Endothelial cell of hepatic sinusoid (primary cell): ENCODE results near the gene IQUB.
"Not testable (repeated sequence)": the region's sequence is repeated elsewhere in the genome, so short reads cannot be mapped to it uniquely, and the experiment has no call there.

Experiments used
- in situ Hi-C: cut with HindIII; loops from 2 replicates; pipeline ENCODE4 v1.10.0; 2017; ENCODE audit warnings: low sequenced_read_pairs

Gene IQUB

GRCh38 chr7:123494193-123494796, 40.1 kb downstream of the IQUB start:
- in situ Hi-C loops = no loop called here

- in situ Hi-C loops = no loop called here
Observed at GRCh38 chr7:123492485-123492884, 41.9 kb downstream of the IQUB start.

GRCh38 chr7:123485721-123486120, 48.7 kb downstream of the IQUB start:
- in situ Hi-C loops = no loop called here

GRCh38 chr7:123485187-123485586, 49.2 kb downstream of the IQUB start:
- in situ Hi-C loops = no loop called here

- in situ Hi-C loops = no loop called here
Observed at GRCh38 chr7:123484199-123484598, 50.2 kb downstream of the IQUB start.

GRCh38 chr7:123480107-123480506, 54.3 kb downstream of the IQUB start:
- in situ Hi-C loops = no loop called here

GRCh38 chr7:123478056-123478455, 56.3 kb downstream of the IQUB start:
- in situ Hi-C loops = not testable (repeated sequence)

GRCh38 chr7:123472750-123473445, 61.5 kb downstream of the IQUB start:
- in situ Hi-C loops = no loop called here

- in situ Hi-C loops = no loop called here
Observed at GRCh38 chr7:123472327-123472726, 62.1 kb downstream of the IQUB start.

- in situ Hi-C loops = no loop called here
Observed at GRCh38 chr7:123468303-123468702, 66.1 kb downstream of the IQUB start.

GRCh38 chr7:123463890-123464289, 70.5 kb downstream of the IQUB start:
- in situ Hi-C loops = no loop called here

- in situ Hi-C loops = no loop called here
Observed at GRCh38 chr7:123460616-123461015, 73.8 kb downstream of the IQUB start.

GRCh38 chr7:123455965-123456470, 78.4 kb downstream of the IQUB start:
- in situ Hi-C loops = no loop called here

GRCh38 chr7:123440101-123440548, 94.3 kb downstream of the IQUB start:
- in situ Hi-C loops = no loop called here

- in situ Hi-C loops = no loop called here
Observed at GRCh38 chr7:123439191-123439590, 95.2 kb downstream of the IQUB start.

- in situ Hi-C loops = no loop called here
Observed at GRCh38 chr7:123437447-123437995, 96.9 kb downstream of the IQUB start.

- in situ Hi-C loops = no loop called here
Observed at GRCh38 chr7:123435080-123435700, 99.2 kb downstream of the IQUB start.

- in situ Hi-C loops = no loop called here
Observed at GRCh38 chr7:123433665-123434064, 100.7 kb downstream of the IQUB start.

GRCh38 chr7:123432601-123433000, 101.8 kb downstream of the IQUB start:
- in situ Hi-C loops = no loop called here

- in situ Hi-C loops = no loop called here
Observed at GRCh38 chr7:123431075-123431614, 103.2 kb downstream of the IQUB start.

GRCh38 chr7:123425246-123425645, 109.1 kb downstream of the IQUB start:
- in situ Hi-C loops = no loop called here
